GM23248 (cell line): ENCODE measurements around the gene IL21R.

Source experiments
- EZH2 ChIP-seq: fragments of 200-600 bp; sonication (generic); IDR thresholded peaks from 2 replicates; pipeline ENCODE4 v1.6.1; 2018; ENCODE audit warnings: antibody characterized with exemption, mild to moderate bottlenecking; ENCODE audit not compliant: insufficient read depth, poor library complexity, severe bottlenecking
- EZH2phosphoT487 ChIP-seq: fragments of 200-600 bp; sonication (generic); IDR thresholded peaks from 2 replicates; pipeline ENCODE4 v1.6.1; 2018; ENCODE audit warnings: antibody characterized with exemption, moderate library complexity, mild to moderate bottlenecking, low read depth; ENCODE audit not compliant: insufficient read depth

- TF ChIP-seq EZH2 (no peak), EZH2phosphoT487 (no peak)
Measured at GRCh38 chr16:27394516-27394915, 7.5 kb upstream of the IL21R start.
